A549 treated with AZD9567 at 1 μM for 4 hours (cell line): Measurements from ENCODE around the gene ZNF324B. TPM values are rescaled to one million over a fixed set of nuclear protein-coding genes. Genes with fewer than 3 reads are reported as not detected.

Experiments used
- total RNA-seq: library from RNA; stranded (reverse); fragments of 200-300 nt; extraction: Qiagen RNA extraction; gene quantifications from 5 replicates; pipeline ENCODE4 v1.2.3, GENCODE V29; 2022; ENCODE audit not compliant: insufficient read depth

Gene ZNF324B
- total RNA-seq = 5.8 to 7.1 TPM (median 6.2 TPM) in 5 replicates

GRCh38 chr19:58451358-58452101, at the start of gene ZNF324B:
Gene ZNF324B, plus strand, starts transcription at chr19:58451622. Its CDS starts 2,080 bp downstream, at chr19:58453702.

GRCh38 chr19:58408152-58409009, 43.0 kb upstream of the ZNF324B start, which contains the start of gene ZNF584:
Gene ZNF584, plus strand, starts transcription at chr19:58408649. Its CDS starts 499 bp downstream, at chr19:58409148.

GRCh38 chr19:58439576-58440554, 11.6 kb upstream of the ZNF324B start, which contains the start of gene ZNF132:
Gene ZNF132, minus strand, starts transcription at chr19:58440153. Its CDS starts 332 bp downstream, at chr19:58439821.

GRCh38 chr19:58466760-58467589, 15.6 kb downstream of the ZNF324B start, which contains the start of gene ZNF324:
Gene ZNF324, plus strand, starts transcription at chr19:58467080. Its CDS starts 2,106 bp downstream, at chr19:58469186.

GRCh38 chr19:58475714-58476497, 24.5 kb downstream of the ZNF324B start, which contains the start of gene ZNF446:
Gene ZNF446, plus strand, starts transcription at chr19:58476352. Its CDS starts 867 bp downstream, at chr19:58477219.

Other genes starting within 250 kb of the ZNF324B start
- gene ZNF544, start 222.7 kb upstream of the ZNF324B start, total RNA-seq = 9.5 to 21.0 TPM (median 18.5 TPM) in 5 replicates
- gene ZNF8, start 172.7 kb upstream of the ZNF324B start, total RNA-seq = 0.81 to 1.6 TPM (median 1.0 TPM) in 5 replicates
- gene ERVK3-1, start 146.2 kb upstream of the ZNF324B start, total RNA-seq = 93.1 to 105 TPM (median 103 TPM) in 5 replicates
- gene ZSCAN22, start 124.6 kb upstream of the ZNF324B start, total RNA-seq = 2.4 to 3.1 TPM (median 2.6 TPM) in 5 replicates
- gene A1BG, start 98.1 kb upstream of the ZNF324B start, total RNA-seq = 10.8 to 14.5 TPM (median 13.4 TPM) in 5 replicates
- gene ZNF497, start 88.9 kb upstream of the ZNF324B start, total RNA-seq = 1.2 to 1.5 TPM (median 1.4 TPM) in 4 of 5 replicates, not detected in the other
- gene ZNF837, start 70.6 kb upstream of the ZNF324B start, total RNA-seq = 1.0 to 2.0 TPM (median 1.6 TPM) in 5 replicates
- 2,020 to 2,699 TPM (median 2,590 TPM) in 5 replicates for gene RPS5, start 64.4 kb upstream of the ZNF324B start, total RNA-seq
- gene RNF225, start 56.0 kb upstream of the ZNF324B start, total RNA-seq = 0.10 to 0.24 TPM in 2 of 5 replicates, not detected in the others
- gene ZNF584, start 43.0 kb upstream of the ZNF324B start, total RNA-seq = 18.6 to 21.4 TPM (median 20.5 TPM) in 5 replicates
- gene ZNF132, start 11.5 kb upstream of the ZNF324B start, total RNA-seq = 0.08 to 0.12 TPM (median 0.09 TPM) in 4 of 5 replicates, not detected in the other
- gene ZNF324, start 15.5 kb downstream of the ZNF324B start, total RNA-seq = 5.8 to 12.1 TPM (median 10.4 TPM) in 5 replicates
- 7.8 to 13.1 TPM (median 12.7 TPM) in 5 replicates for gene ZNF446, start 24.7 kb downstream of the ZNF324B start, total RNA-seq
- 27.6 to 32.4 TPM (median 31.5 TPM) in 5 replicates for gene SLC27A5, start 60.4 kb downstream of the ZNF324B start, total RNA-seq
- 12.8 to 19.5 TPM (median 19.0 TPM) in 5 replicates for gene ZBTB45, start 68.2 kb downstream of the ZNF324B start, total RNA-seq
- 709 to 983 TPM (median 807 TPM) in 5 replicates for gene TRIM28, start 92.4 kb downstream of the ZNF324B start, total RNA-seq
- 170 to 217 TPM (median 191 TPM) in 5 replicates for gene CHMP2A, start 103.5 kb downstream of the ZNF324B start, total RNA-seq
- gene UBE2M, start 107.0 kb downstream of the ZNF324B start, total RNA-seq = 127 to 145 TPM (median 135 TPM) in 5 replicates
- 10.1 to 16.7 TPM (median 16.7 TPM) in 5 replicates for gene MZF1, start 121.7 kb downstream of the ZNF324B start, total RNA-seq